T-helper 1 cell treated with Interleukin-12 subunit alpha and Interleukin-12 subunit beta and Interleukin-4 antibody, amounts not matched to agents 30 μg/mL and 1 μg/mL, for 36 hours (primary cell): ENCODE results near the gene GET3.
"Not testable (repeated sequence)": the region's sequence is repeated elsewhere in the genome, so short reads cannot be mapped to it uniquely, and the experiment has no call there.

Experiments
- H3K27ac Mint-ChIP-seq: one replicate; pipeline ENCODE4 v1.8.0; 2021; ENCODE audit warnings: mild to moderate bottlenecking, mixed read lengths
- H3K27me3 Mint-ChIP-seq: one replicate; pipeline ENCODE4 v1.8.0; 2021; ENCODE audit warnings: low read depth, mixed read lengths
- H3K36me3 Mint-ChIP-seq: one replicate; pipeline ENCODE4 v1.8.0; 2021; ENCODE audit warnings: low read depth, mixed read lengths
- H3K4me1 Mint-ChIP-seq: one replicate; pipeline ENCODE4 v1.8.0; 2021; ENCODE audit warnings: low read depth, mixed read lengths
- H3K4me3 Mint-ChIP-seq: one replicate; pipeline ENCODE4 v1.8.0; 2021; ENCODE audit warnings: mild to moderate bottlenecking, moderate library complexity, mixed read lengths
- H3K9me3 Mint-ChIP-seq: one replicate; pipeline ENCODE4 v1.8.0; 2021; ENCODE audit warnings: mixed read lengths

GET3 gene

GRCh38 chr19:12736995-12737834 is at the start of gene GET3:
Gene GET3 (plus strand): TSS chr19:12737497. CDS start chr19:12737506, 9 bp downstream.
- peaks cover 16% of the 10 kb centered on the region for H3K36me3 Mint-ChIP-seq
- peak within 1 kb of the TSS; percentile 96 for H3K27ac Mint-ChIP-seq

GRCh38 chr19:12689012-12689411 is 48.3 kb upstream of the GET3 start:
- Mint-ChIP-seq H3K4me1 (no peaks in the 10 kb centered on the region), H3K27me3 (no peaks in the 10 kb centered on the region), H3K27ac (no peak overlapping the region), H3K4me3 (no peak overlapping the region), H3K9me3 (no peaks in the 10 kb centered on the region), H3K36me3 (no peaks in the 10 kb centered on the region)

More at GRCh38 chr19:12736995-12737834, at the start of gene GET3:
- H3K9me3 Mint-ChIP-seq = no peaks in the 10 kb centered on the region
- H3K27me3 Mint-ChIP-seq = no peaks in the 10 kb centered on the region
- H3K4me1 Mint-ChIP-seq = peaks cover 26% of the 10 kb centered on the region
- peak within 1 kb of the TSS; percentile 100 for H3K4me3 Mint-ChIP-seq

- H3K4me3 Mint-ChIP-seq = no peak overlapping the region
- no peak overlapping the region for H3K27ac Mint-ChIP-seq
- no peaks in the 10 kb centered on the region for H3K36me3 Mint-ChIP-seq
- H3K4me1 Mint-ChIP-seq = no peaks in the 10 kb centered on the region
- no peaks in the 10 kb centered on the region for H3K27me3 Mint-ChIP-seq
- no peaks in the 10 kb centered on the region for H3K9me3 Mint-ChIP-seq
Observed at GRCh38 chr19:12689581-12690216, 47.6 kb upstream of the GET3 start.

- Mint-ChIP-seq H3K9me3 (no peaks in the 10 kb centered on the region), H3K4me1 (peaks cover 7% of the 10 kb centered on the region), H3K36me3 (peaks cover 2% of the 10 kb centered on the region), H3K27ac (no peak overlapping the region), H3K27me3 (no peaks in the 10 kb centered on the region), H3K4me3 (no peak overlapping the region)
Observed at GRCh38 chr19:12692960-12693359, 44.3 kb upstream of the GET3 start.

- peaks cover 9% of the 10 kb centered on the region for H3K4me1 Mint-ChIP-seq
- H3K4me3 Mint-ChIP-seq = no peak overlapping the region
- peak overlapping the region; percentile 20 for H3K27ac Mint-ChIP-seq
- peaks cover 8% of the 10 kb centered on the region for H3K36me3 Mint-ChIP-seq
- H3K27me3 Mint-ChIP-seq = no peaks in the 10 kb centered on the region
- no peaks in the 10 kb centered on the region for H3K9me3 Mint-ChIP-seq
Observed at GRCh38 chr19:12694641-12695040, 42.7 kb upstream of the GET3 start.

- peak overlapping the region; percentile 20 for H3K27ac Mint-ChIP-seq
- H3K27me3 Mint-ChIP-seq = no peaks in the 10 kb centered on the region
- no peak overlapping the region for H3K4me3 Mint-ChIP-seq
- peaks cover 9% of the 10 kb centered on the region for H3K4me1 Mint-ChIP-seq
- H3K36me3 Mint-ChIP-seq = peaks cover 8% of the 10 kb centered on the region
- no peaks in the 10 kb centered on the region for H3K9me3 Mint-ChIP-seq
Observed at GRCh38 chr19:12695096-12695495, 42.2 kb upstream of the GET3 start.

- H3K36me3 Mint-ChIP-seq = peaks cover 8% of the 10 kb centered on the region
- peak overlapping the region; percentile 65 for H3K4me3 Mint-ChIP-seq
- peaks cover 9% of the 10 kb centered on the region for H3K4me1 Mint-ChIP-seq
- H3K9me3 Mint-ChIP-seq = no peaks in the 10 kb centered on the region
- no peaks in the 10 kb centered on the region for H3K27me3 Mint-ChIP-seq
- no peak overlapping the region for H3K27ac Mint-ChIP-seq
Observed at GRCh38 chr19:12695514-12695913, 41.8 kb upstream of the GET3 start.

GRCh38 chr19:12695997-12696365 is 41.3 kb upstream of the GET3 start:
- no peaks in the 10 kb centered on the region for H3K27me3 Mint-ChIP-seq
- no peaks in the 10 kb centered on the region for H3K9me3 Mint-ChIP-seq
- H3K27ac Mint-ChIP-seq = peak overlapping the region; percentile 96
- H3K4me3 Mint-ChIP-seq = peak overlapping the region; percentile 88
- H3K36me3 Mint-ChIP-seq = peaks cover 8% of the 10 kb centered on the region
- peaks cover 9% of the 10 kb centered on the region for H3K4me1 Mint-ChIP-seq

- H3K36me3 Mint-ChIP-seq = peaks cover 8% of the 10 kb centered on the region
- H3K9me3 Mint-ChIP-seq = no peaks in the 10 kb centered on the region
- no peaks in the 10 kb centered on the region for H3K27me3 Mint-ChIP-seq
- H3K4me1 Mint-ChIP-seq = peaks cover 9% of the 10 kb centered on the region
- peak within 1 kb of the TSS; percentile 88 for H3K4me3 Mint-ChIP-seq
- H3K27ac Mint-ChIP-seq = peak within 1 kb of the TSS; percentile 96
Observed at GRCh38 chr19:12696366-12697335, 40.6 kb upstream of the GET3 start, which contains the start of gene FBXW9. Gene FBXW9 (minus strand): TSS chr19:12696631. CDS start chr19:12696581, 50 bp downstream.

GRCh38 chr19:12697425-12697824 is 39.9 kb upstream of the GET3 start:
- Mint-ChIP-seq H3K4me3 (peak overlapping the region; percentile 21), H3K36me3 (peaks cover 10% of the 10 kb centered on the region)
- H3K4me1 Mint-ChIP-seq, H3K27ac Mint-ChIP-seq, H3K9me3 Mint-ChIP-seq, H3K27me3 Mint-ChIP-seq: not testable (repeated sequence)

GRCh38 chr19:12698138-12698537 is 39.2 kb upstream of the GET3 start:
- peak overlapping the region; percentile 71 for H3K4me3 Mint-ChIP-seq
- H3K4me1 Mint-ChIP-seq = peaks cover 9% of the 10 kb centered on the region
- H3K27ac Mint-ChIP-seq = peak overlapping the region; percentile 80
- no peaks in the 10 kb centered on the region for H3K9me3 Mint-ChIP-seq
- no peaks in the 10 kb centered on the region for H3K27me3 Mint-ChIP-seq
- peaks cover 13% of the 10 kb centered on the region for H3K36me3 Mint-ChIP-seq

- H3K36me3 Mint-ChIP-seq = peaks cover 29% of the 10 kb centered on the region
- no peak overlapping the region for H3K4me3 Mint-ChIP-seq
- H3K4me1 Mint-ChIP-seq = peaks cover 4% of the 10 kb centered on the region
- H3K27ac Mint-ChIP-seq = no peak overlapping the region
- H3K27me3 Mint-ChIP-seq = no peaks in the 10 kb centered on the region
- no peaks in the 10 kb centered on the region for H3K9me3 Mint-ChIP-seq
Observed at GRCh38 chr19:12701596-12702282, 35.6 kb upstream of the GET3 start.

- H3K27ac Mint-ChIP-seq = no peak overlapping the region
- no peaks in the 10 kb centered on the region for H3K27me3 Mint-ChIP-seq
- H3K4me1 Mint-ChIP-seq = peaks cover 2% of the 10 kb centered on the region
- no peaks in the 10 kb centered on the region for H3K9me3 Mint-ChIP-seq
- H3K36me3 Mint-ChIP-seq = peaks cover 27% of the 10 kb centered on the region
- no peak overlapping the region for H3K4me3 Mint-ChIP-seq
Observed at GRCh38 chr19:12703046-12703445, 34.3 kb upstream of the GET3 start.

GRCh38 chr19:12705169-12705568 is 32.1 kb upstream of the GET3 start:
- no peak overlapping the region for H3K27ac Mint-ChIP-seq
- no peaks in the 10 kb centered on the region for H3K27me3 Mint-ChIP-seq
- H3K36me3 Mint-ChIP-seq = peaks cover 24% of the 10 kb centered on the region
- H3K4me3 Mint-ChIP-seq = no peak overlapping the region
- no peaks in the 10 kb centered on the region for H3K9me3 Mint-ChIP-seq
- no peaks in the 10 kb centered on the region for H3K4me1 Mint-ChIP-seq
